ENCODE data around the gene CFAP58. TPM values are rescaled to one million over a fixed set of nuclear protein-coding genes. Genes with fewer than 3 reads are reported as not detected.

The CFAP58 gene
- total and polyA plus RNA-seq, 2 of the 13 experiments (the other 11 are each of a cell fraction or from before 2014, with no cell fraction given): 0.03 TPM; not detected in 1

GRCh38 chr10:104328896-104329710 is 24.5 kb upstream of the CFAP58 start (continued):
- TF ChIP-seq, protein P1, sequence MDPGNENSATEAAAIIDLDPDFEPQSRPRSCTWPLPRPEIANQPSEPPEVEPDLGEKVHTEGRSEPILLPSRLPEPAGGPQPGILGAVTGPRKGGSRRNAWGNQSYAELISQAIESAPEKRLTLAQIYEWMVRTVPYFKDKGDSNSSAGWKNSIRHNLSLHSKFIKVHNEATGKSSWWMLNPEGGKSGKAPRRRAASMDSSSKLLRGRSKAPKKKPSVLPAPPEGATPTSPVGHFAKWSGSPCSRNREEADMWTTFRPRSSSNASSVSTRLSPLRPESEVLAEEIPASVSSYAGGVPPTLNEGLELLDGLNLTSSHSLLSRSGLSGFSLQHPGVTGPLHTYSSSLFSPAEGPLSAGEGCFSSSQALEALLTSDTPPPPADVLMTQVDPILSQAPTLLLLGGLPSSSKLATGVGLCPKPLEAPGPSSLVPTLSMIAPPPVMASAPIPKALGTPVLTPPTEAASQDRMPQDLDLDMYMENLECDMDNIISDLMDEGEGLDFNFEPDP (CRISPR knock-in tag; conservative IDR thresholded peaks at IDR 0.05): no peak
- TF ChIP-seq SPEN (CRISPR knock-in tag; IDR thresholded peaks at IDR 0.05; ENCODE audit: low read depth) (no peak), HOXA5 (CRISPR knock-in tag; IDR thresholded peaks at IDR 0.05) (no peak), POLR2AphosphoS5 (IDR thresholded peaks at IDR 0.05; ENCODE audit: low read depth, low read length) (no peak), MIER3 (CRISPR knock-in tag; IDR thresholded peaks at IDR 0.05; ENCODE audit: borderline replicate concordance) (no peak), MAF1 (CRISPR knock-in tag; IDR thresholded peaks at IDR 0.05; ENCODE audit: borderline replicate concordance) (no peak), ZNF362 (CRISPR knock-in tag; IDR thresholded peaks at IDR 0.05; ENCODE audit: borderline replicate concordance) (no peak), KMT2A (CRISPR knock-in tag; IDR thresholded peaks at IDR 0.05) (no peak), PBX2 (CRISPR knock-in tag; IDR thresholded peaks at IDR 0.05) (0 out of 2 replicates have a peak, but pooled peaks have one; percentile 11), BORCS8-MEF2B (CRISPR knock-in tag; IDR thresholded peaks at IDR 0.05) (no peak), ZNF572 (CRISPR knock-in tag; IDR thresholded peaks at IDR 0.05) (no peak), CENPT (CRISPR knock-in tag; IDR thresholded peaks at IDR 0.05; ENCODE audit: low read depth) (no peak), SALL1 (CRISPR knock-in tag; IDR thresholded peaks at IDR 0.05) (no peak; the same call in 1 of the 2 replicates), ZNF329 (CRISPR knock-in tag; IDR thresholded peaks at IDR 0.05; ENCODE audit: low read depth) (no peak), ZNF891 (CRISPR knock-in tag; IDR thresholded peaks at IDR 0.05) (no peak), ZFYVE20 (CRISPR knock-in tag; IDR thresholded peaks at IDR 0.05; ENCODE audit: borderline replicate concordance, low read depth) (no peak), ZNF136 (CRISPR knock-in tag; IDR thresholded peaks at IDR 0.05; ENCODE audit: low read depth) (no peak), RFXANK (CRISPR knock-in tag; IDR thresholded peaks at IDR 0.05) (no peak), KDM5B (CRISPR knock-in tag; IDR thresholded peaks at IDR 0.05; ENCODE audit: borderline replicate concordance) (no peak), RFX5 (IDR thresholded peaks at IDR 0.05; ENCODE audit: low read depth, low read length) (no peak), ZFX (CRISPR knock-in tag; IDR thresholded peaks at IDR 0.05; ENCODE audit: low read depth) (peak; percentile 25; the same call in 1 of the 2 replicates), ZBTB33 (CRISPR knock-in tag; IDR thresholded peaks at IDR 0.05) (peak; percentile 76)
- TF ChIP-seq, protein P2, sequence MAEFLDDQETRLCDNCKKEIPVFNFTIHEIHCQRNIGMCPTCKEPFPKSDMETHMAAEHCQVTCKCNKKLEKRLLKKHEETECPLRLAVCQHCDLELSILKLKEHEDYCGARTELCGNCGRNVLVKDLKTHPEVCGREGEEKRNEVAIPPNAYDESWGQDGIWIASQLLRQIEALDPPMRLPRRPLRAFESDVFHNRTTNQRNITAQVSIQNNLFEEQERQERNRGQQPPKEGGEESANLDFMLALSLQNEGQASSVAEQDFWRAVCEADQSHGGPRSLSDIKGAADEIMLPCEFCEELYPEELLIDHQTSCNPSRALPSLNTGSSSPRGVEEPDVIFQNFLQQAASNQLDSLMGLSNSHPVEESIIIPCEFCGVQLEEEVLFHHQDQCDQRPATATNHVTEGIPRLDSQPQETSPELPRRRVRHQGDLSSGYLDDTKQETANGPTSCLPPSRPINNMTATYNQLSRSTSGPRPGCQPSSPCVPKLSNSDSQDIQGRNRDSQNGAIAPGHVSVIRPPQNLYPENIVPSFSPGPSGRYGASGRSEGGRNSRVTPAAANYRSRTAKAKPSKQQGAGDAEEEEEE (CRISPR knock-in tag; IDR thresholded peaks at IDR 0.05; ENCODE audit: borderline replicate concordance): no peak
